PFSK-1 (cell line): Measurements from ENCODE around the gene MYBPH.

Experiments used
- FOXP2 ChIP-seq: optimal IDR thresholded peaks from 2 replicates; pipeline ENCODE3; 2011; ENCODE audit warnings: borderline replicate concordance, control low read depth, inconsistent platforms; ENCODE audit not compliant: insufficient read depth; ENCODE audit errors: extremely low read length, extremely low read depth
- POLR2AphosphoS5 ChIP-seq: IDR thresholded peaks from 2 replicates; pipeline ENCODE4 v1.6.1; 2012; ENCODE audit warnings: low read depth, mild to moderate bottlenecking, control low read depth, low read length, moderate library complexity
- REST ChIP-seq, 2 experiments: IDR thresholded peaks; 2 replicates each; pipeline versions ENCODE4 v1.6.1 to v1.8.0; 2011 to 2012; ENCODE audit warnings: low read depth in 2 of 2, low read length in 2 of 2, control low read depth in 1 of 2, inconsistent platforms in 1 of 2, mild to moderate bottlenecking in 1 of 2, moderate library complexity in 1 of 2; ENCODE audit not compliant: insufficient read depth in 1 of 2
- SIN3A ChIP-seq: IDR thresholded peaks from 2 replicates; pipeline ENCODE4 v1.6.1; 2012; ENCODE audit warnings: mild to moderate bottlenecking, low read length, moderate library complexity, borderline replicate concordance; ENCODE audit not compliant: insufficient read depth
- TAF1 ChIP-seq: IDR thresholded peaks from 2 replicates; pipeline ENCODE4 v1.6.1; 2012; ENCODE audit warnings: low read length, control low read depth, borderline replicate concordance; ENCODE audit not compliant: insufficient read depth

Gene MYBPH

DNA sequence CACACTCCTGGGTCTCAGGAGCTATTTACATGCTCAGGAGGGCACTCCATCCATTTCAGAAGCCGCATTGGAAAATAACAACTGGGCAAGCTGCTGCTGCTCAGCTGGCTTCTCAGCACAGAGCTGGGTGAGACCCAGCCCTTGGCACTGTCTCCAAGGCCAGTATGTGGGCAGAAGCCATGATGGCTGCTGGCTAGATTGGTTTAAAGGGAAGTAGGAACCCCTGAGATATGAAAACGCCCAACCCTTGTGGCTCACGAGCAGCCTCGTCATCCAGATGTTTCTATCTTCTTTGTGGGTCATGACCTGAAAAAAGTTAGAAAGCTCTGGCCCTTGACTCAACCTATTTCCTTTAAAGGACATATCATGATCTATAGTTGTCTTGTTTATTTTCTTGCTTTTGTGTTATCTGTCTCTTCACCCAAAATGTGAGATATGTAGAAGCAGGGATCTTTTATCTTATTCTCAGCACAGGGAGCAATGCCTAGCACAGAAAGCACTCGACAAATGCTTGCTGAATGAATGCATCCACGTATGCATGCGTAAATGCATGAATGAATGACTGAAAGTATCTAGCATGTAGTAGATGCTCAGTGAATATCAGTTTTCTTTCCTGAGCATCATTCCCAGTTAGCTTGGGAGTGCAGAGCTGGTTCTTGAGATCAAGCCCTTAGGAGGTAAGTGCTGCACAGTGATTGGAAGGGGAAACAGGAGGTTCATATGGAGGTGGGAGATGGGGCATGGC lies 11.6 kb downstream of the MYBPH start:
- no peak for TF ChIP-seq POLR2AphosphoS5
- no peak for TF ChIP-seq SIN3A
- no peak for TF ChIP-seq FOXP2
- TF ChIP-seq REST (IDR thresholded peaks at IDR 0.05; ENCODE audit: insufficient read depth in 1 of 2, low read depth in 2 of 2, low read length in 2 of 2), result no peak
- TF ChIP-seq TAF1, result no peak

GRCh38 chr1:203162403-203162802 lies 13.2 kb downstream of the MYBPH start:
- TF ChIP-seq SIN3A, result no peak

DNA sequence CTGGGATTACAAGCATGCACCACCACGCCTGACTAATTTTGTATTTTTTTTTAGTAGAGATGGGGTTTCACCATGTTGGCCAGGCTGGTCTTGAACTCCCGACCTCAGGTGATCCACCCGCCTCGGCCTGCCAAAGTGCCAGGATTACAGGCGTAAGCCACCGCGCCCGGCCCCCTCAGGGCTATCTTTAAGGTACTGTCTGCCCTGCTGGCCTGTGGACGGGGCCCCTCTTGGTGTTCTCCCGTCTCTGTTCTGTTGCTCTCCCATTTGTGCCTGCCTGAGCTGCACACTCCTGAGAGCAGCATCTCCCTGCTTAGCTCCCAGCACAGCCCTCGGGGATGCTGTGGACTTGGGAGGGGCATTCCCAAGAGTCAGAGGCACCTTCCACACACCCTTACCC lies 13.9 kb downstream of the MYBPH start:
- TF ChIP-seq POLR2AphosphoS5, result no peak
- TF ChIP-seq TAF1, result no peak
- TF ChIP-seq REST (IDR thresholded peaks at IDR 0.05; ENCODE audit: insufficient read depth in 1 of 2, low read depth in 2 of 2, low read length in 2 of 2), result no peak
- no peak for TF ChIP-seq FOXP2
- TF ChIP-seq SIN3A, result no peak

DNA sequence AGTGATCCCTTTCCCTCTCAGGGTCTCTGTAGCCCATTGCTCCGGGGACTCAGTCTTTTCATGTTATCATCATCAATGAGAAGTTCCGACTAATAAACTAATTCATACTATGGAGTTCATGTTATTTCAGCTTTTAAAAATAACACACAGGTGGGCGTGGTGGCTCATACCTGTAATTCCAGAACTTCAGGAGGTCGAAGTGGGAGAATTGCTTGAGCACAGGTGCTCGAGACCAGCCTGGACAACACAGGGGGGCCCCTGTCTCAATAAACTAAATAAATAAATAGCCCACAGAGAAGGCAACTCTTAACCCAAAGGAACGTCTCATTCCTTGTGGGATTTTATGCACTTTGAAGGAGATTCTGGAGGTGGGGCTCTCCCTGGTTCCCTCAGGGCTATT lies 14.5 kb downstream of the MYBPH start:
- TF ChIP-seq FOXP2, result no peak
- no peak for TF ChIP-seq SIN3A
- no peak for TF ChIP-seq REST (IDR thresholded peaks at IDR 0.05; ENCODE audit: insufficient read depth in 1 of 2, low read depth in 2 of 2, low read length in 2 of 2)
- no peak for TF ChIP-seq POLR2AphosphoS5
- TF ChIP-seq TAF1, result no peak

GRCh38 chr1:203159844-203160243 lies 15.8 kb downstream of the MYBPH start:
- no peak for TF ChIP-seq TAF1
- no peak for TF ChIP-seq POLR2AphosphoS5
- no peak for TF ChIP-seq FOXP2
- TF ChIP-seq REST (IDR thresholded peaks at IDR 0.05; ENCODE audit: insufficient read depth in 1 of 2, low read depth in 2 of 2, low read length in 2 of 2), result no peak
- no peak for TF ChIP-seq SIN3A
